ENCODE measurements around the gene RFPL1.

RFPL1 gene

GRCh38 chr22:29477723-29478318 lies 39.4 kb downstream of the RFPL1 start:
- H3K36me3 ChIP-seq (ENCODE audit: control insufficient read depth, insufficient read depth, low read length), result no peaks in the 10 kb centered on the region
- TF ChIP-seq CTCF (IDR thresholded peaks at IDR 0.05; ENCODE audit: insufficient read depth, low read length, poor library complexity, severe bottlenecking), result no peak
- no peaks in the 10 kb centered on the region; the same call in none of the 2 replicates for H3K27me3 ChIP-seq (replicated peaks; ENCODE audit: control insufficient read depth, insufficient read depth, low read length)
- no peak for DNase-seq (ENCODE audit: extremely low read depth, insufficient read length)
- no peak overlapping the region for H3K4me3 ChIP-seq (replicated peaks; ENCODE audit: low read depth, low read length)

GRCh38 chr22:29478326-29479276 lies 40.2 kb downstream of the RFPL1 start:
- no peaks in the 10 kb centered on the region for H3K36me3 ChIP-seq (ENCODE audit: control insufficient read depth, insufficient read depth, low read length)
- no peak for DNase-seq (ENCODE audit: extremely low read depth, insufficient read length)
- no peak for TF ChIP-seq CTCF (IDR thresholded peaks at IDR 0.05; ENCODE audit: insufficient read depth, low read length, poor library complexity, severe bottlenecking)
- H3K27me3 ChIP-seq (replicated peaks; ENCODE audit: control insufficient read depth, insufficient read depth, low read length), result no peaks in the 10 kb centered on the region; the same call in none of the 2 replicates
- no peak overlapping the region for H3K4me3 ChIP-seq (replicated peaks; ENCODE audit: low read depth, low read length)

- no peak for TF ChIP-seq CTCF (IDR thresholded peaks at IDR 0.05; ENCODE audit: insufficient read depth, low read length, poor library complexity, severe bottlenecking)
- DNase-seq (ENCODE audit: extremely low read depth, insufficient read length), result no peak
- Histone ChIP-seq H3K4me3 (replicated peaks; ENCODE audit: low read depth, low read length) (no peak within 1 kb of the TSS), H3K27me3 (replicated peaks; ENCODE audit: control insufficient read depth, insufficient read depth, low read length) (no peaks in the 10 kb centered on the region; the same call in none of the 2 replicates), H3K36me3 (ENCODE audit: control insufficient read depth, insufficient read depth, low read length) (no peaks in the 10 kb centered on the region)
Measured at GRCh38 chr22:29479417-29480261, 41.3 kb downstream of the RFPL1 start, which contains the start of gene NEFH. TSS of gene NEFH (plus strand) at chr22:29480218. CDS start at chr22:29480263, 45 bp downstream.

- H3K36me3 ChIP-seq (ENCODE audit: control insufficient read depth, insufficient read depth, low read length), result no peaks in the 10 kb centered on the region
- H3K27me3 ChIP-seq (replicated peaks; ENCODE audit: control insufficient read depth, insufficient read depth, low read length), result no peaks in the 10 kb centered on the region; the same call in none of the 2 replicates
- DNase-seq (ENCODE audit: extremely low read depth, insufficient read length), result no peak
- no peak for TF ChIP-seq CTCF (IDR thresholded peaks at IDR 0.05; ENCODE audit: insufficient read depth, low read length, poor library complexity, severe bottlenecking)
- H3K4me3 ChIP-seq (replicated peaks; ENCODE audit: low read depth, low read length), result no peak overlapping the region
Measured at GRCh38 chr22:29480262-29480511, 41.8 kb downstream of the RFPL1 start.

- no peaks in the 10 kb centered on the region; the same call in none of the 2 replicates for H3K27me3 ChIP-seq (replicated peaks; ENCODE audit: control insufficient read depth, insufficient read depth, low read length)
Measured at GRCh38 chr22:29480512-29481264, 42.3 kb downstream of the RFPL1 start.

More at GRCh38 chr22:29480512-29481264, 42.3 kb downstream of the RFPL1 start:
- Histone ChIP-seq H3K36me3 (ENCODE audit: control insufficient read depth, insufficient read depth, low read length) (no peaks in the 10 kb centered on the region), H3K4me3 (replicated peaks; ENCODE audit: low read depth, low read length) (no peak overlapping the region)
- no peak for TF ChIP-seq CTCF (IDR thresholded peaks at IDR 0.05; ENCODE audit: insufficient read depth, low read length, poor library complexity, severe bottlenecking)
- DNase-seq (ENCODE audit: extremely low read depth, insufficient read length), result peak; percentile 83
